HG02763 (cell line): Measurements from ENCODE around the gene FBXW8.
"Not testable (repeated sequence)": the region's sequence is repeated elsewhere in the genome, so short reads cannot be mapped to it uniquely, and the experiment has no call there.

Source experiments
- ATAC-seq: cut with Tn5 transposase; IDR thresholded peaks from one replicate; pipeline ENCODE4 v1.9.1; 2021; ENCODE audit warnings: mild to moderate bottlenecking, moderate library complexity; ENCODE audit not compliant: unreplicated experiment

FBXW8 gene

DNA sequence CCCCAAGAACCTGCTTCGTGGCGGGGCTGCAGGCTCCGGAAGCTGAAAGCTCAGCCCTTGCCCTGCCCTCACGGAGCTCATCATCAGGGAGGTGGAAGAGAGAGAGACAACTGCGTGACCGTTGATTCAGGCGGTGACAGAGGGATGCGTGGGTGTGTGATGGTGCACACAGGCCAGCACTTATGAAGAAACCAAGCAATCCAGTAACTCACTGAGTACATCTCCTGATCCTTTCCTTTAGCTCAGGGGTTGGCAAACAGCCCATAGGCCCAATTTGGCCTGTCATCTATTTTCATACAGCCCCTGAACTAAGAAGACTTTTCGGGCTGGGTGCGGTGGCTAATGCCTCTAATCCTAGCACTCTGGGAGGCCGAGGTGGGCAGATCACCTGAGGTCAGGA is 138.5 kb downstream of the FBXW8 start:
- ATAC-seq: no peak

- no peak for ATAC-seq
Observed at GRCh38 chr12:117050060-117050459, 139.3 kb downstream of the FBXW8 start.

DNA sequence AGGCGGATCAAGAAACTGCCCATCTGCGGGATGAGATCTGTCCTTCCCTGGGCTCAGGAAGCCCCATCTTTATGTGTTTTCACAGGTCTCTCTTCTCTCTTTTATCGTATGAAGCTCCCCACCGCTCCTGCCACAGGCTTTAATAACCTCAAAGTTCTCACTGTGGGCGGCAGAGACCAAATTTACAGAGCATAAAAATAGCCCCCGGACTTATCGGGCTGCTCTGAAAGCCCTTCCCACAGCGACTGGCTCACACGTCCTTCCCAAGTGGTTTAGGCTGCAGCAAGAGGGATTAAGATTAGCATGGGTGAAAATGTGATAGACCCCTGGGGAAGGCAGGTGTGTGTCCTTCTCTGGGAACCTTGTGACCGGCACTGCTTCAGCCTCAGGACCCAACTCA is 140.6 kb downstream of the FBXW8 start:
- ATAC-seq: no peak

GRCh38 chr12:117052386-117053049 is 141.8 kb downstream of the FBXW8 start:
- no peak for ATAC-seq

GRCh38 chr12:117053050-117053400 is 142.3 kb downstream of the FBXW8 start:
- no peak for ATAC-seq

DNA sequence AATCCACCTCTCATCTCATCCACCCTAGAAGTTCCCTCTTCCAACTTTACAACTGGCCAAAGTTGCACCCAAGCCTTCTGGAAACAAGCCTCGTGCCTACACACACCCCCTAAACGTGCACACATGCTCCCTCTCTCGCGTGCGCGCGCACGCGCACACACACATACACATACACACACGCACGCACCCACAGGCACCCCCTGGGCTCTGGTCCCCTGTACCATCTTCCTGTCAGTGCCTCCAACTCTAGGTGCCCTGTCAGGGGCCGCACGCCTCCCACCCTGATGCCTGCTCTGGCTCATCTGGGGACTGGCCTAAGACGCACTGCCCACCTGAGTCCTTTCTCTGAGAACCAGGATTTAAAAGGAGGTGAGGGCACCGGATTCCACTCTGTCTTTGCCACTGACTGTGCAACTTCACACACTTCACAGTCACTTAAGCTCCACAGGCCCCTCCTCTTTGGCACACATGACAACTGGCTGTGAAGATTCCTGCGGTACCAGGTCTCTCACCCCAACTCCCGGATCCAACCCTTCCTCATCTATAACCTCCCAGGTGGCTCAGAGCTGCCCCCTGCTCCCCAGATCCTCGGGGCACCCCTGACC is 142.9 kb downstream of the FBXW8 start:
- ATAC-seq: no peak

DNA sequence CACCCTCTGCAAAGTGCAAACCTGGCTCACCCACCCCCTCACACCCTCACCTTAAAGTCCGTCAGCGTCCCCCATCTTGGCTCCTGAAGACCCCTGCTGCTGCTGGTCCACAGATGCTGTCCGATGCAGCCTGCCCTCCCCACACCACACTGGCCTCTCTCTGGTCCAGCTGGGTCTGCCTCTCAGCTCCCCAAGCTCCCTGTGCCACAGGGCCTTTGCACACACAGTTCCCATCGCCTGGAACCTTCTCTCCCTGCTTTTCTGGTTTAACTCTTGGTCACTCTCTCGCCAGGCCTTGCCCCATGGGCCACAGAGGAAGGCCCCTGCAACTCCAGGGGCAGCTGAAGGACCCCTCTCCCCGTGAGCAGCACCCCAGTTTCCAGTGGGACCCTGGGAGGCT is 143.5 kb downstream of the FBXW8 start:
- ATAC-seq: no peak

GRCh38 chr12:117057626-117058025 is 146.9 kb downstream of the FBXW8 start:
- ATAC-seq: not testable (repeated sequence)

DNA sequence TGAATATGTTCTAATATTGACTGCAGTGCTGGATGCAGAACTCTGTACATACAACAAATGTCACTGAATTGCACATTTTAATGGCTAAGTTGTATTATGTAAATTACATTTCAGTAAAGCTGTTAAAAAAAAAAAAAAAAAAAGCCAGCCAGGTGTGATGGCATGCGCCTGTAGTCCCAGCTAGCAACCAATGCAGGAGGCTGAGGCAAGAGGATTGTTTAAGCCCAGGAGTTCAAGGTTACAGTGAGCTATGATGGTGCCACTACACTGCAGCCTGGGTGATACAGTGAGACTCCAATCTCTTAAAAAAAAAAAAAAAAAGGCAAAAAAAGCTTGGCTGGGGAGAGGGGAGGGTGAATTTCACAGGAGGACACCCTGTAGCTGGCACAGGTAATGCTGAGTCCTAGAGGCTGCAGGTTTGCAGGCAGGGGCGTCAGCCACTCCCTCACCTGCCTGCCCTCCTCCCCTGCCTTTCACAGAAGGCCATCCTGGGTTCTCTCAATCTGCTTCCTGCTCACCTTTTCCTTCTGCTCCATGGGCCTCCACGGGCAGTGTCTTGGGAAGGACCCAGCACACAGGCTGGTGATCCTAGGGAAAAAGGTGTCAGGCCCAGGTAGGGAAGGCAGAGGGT is 147.8 kb downstream of the FBXW8 start:
- no peak for ATAC-seq

DNA sequence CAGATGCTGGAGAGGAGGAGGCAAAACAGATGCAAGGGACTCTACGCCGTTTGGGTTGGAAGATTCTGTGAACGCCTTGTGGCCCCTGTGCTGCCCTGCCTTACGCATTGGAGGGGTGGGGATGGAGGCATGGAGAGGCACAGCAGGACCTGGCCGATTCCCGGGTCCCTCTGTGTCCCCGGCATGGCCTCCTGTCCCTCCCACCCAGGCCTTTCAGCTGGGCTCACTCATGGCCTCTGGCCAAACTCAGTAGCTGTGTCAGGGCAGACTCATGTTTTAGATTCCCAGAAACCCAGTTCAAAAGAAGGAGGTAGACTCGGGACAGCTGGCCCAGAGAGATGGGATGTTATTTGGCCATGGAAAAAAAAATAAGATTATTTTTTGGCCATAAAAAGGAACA is 148.4 kb downstream of the FBXW8 start:
- ATAC-seq: no peak

DNA sequence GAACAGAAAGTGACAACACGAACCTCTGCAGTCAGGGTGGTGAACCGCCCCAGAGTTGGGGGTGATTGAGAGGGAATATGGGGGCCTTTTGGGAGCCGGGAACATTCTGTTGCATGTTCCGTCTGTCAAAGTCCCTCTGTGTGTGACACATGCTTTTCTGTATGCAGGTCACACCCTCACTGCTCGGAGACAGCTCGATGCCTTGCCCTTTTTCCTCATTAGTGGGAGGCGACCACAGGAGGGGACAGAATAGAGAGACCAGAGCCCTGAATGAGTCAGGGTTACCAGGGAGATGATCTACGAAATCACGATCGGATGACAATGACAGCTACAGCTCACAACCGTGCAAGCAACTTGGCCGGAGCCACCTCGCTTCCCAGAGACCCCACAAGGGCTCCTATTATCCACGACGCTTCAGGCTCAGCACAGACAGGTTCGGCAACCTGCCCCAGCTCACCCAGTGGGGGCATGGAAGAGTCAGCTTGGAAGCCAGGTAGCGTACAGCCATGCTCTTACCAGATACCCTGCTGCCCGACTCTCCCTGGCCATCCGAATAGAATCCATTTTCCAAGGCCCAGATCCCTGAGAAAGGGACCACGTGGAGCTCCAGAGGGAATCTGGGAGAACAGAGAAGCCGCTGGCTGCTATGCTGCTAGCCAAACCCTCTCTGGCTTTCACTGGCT is 149.6 kb downstream of the FBXW8 start:
- no peak for ATAC-seq

GRCh38 chr12:117060929-117061305 is 150.2 kb downstream of the FBXW8 start:
- no peak for ATAC-seq

DNA sequence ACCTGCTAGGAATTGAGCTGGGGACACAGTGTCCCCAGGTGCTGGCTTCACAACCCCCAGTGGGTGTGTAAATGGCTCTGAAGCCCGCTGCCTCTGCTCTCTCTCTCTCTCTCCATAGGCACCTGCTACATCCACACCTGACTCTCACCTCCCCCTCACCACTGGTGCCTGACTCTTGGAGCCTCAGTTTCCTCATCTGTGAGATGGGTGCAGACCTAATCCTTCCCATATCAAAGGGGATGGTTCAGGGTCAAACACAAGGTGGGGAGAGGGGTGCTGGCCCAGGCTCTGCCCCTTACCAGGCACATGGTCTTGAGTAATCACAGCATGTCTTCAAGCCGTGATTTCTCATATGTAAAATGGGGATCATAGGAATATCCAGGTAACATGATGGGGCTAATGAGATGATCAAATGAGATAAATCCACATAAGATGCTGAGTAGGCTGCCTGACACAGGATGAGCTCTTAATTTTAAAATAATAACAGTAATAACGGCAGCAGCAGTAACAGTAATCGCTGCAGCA is 150.9 kb downstream of the FBXW8 start:
- ATAC-seq: no peak

GRCh38 chr12:117063162-117063911 is 152.6 kb downstream of the FBXW8 start:
- ATAC-seq: no peak

- ATAC-seq: no peak
Observed at GRCh38 chr12:117064049-117064448, 153.3 kb downstream of the FBXW8 start.

DNA sequence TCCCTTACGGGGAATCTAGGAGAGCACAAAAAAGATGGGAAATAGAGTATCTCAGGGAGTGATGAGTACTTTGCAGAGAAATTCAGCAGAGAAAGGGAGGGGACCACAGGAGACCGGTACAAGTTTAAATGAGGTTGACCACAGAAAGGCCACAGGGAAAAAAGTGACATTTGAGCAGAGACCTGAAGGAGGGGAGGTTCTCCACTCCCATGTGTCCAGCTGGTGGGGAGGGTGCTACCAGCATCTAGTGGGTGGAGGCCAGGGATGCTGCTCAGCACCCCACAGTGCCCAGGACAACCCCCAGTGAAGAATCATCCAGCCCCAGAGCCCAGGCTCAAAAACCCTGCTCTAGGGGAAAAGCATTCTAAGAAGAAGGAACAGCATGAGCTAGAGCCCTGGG is 153.8 kb downstream of the FBXW8 start:
- no peak for ATAC-seq

DNA sequence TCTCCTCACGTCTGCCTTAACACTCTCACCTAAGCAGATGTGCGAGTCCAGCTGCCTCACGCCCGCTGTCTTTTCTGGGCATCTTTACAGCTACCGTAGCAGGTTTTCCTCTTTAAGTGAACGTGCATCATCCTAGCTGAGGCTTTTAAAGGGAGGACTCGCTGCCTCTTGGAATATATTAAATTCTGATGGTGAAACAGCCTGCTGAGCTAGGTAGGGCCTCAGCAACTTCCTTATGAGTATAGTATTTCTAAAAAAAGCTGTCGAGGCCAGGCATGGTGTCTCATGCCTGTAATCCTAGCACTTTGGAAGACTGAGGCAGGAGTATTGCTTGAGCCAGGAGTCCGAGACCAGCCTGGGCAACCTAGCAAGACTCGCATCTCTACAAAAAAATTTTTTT is 156.3 kb downstream of the FBXW8 start:
- no peak for ATAC-seq

- ATAC-seq: no peak
Observed at GRCh38 chr12:117067638-117068037, 156.9 kb downstream of the FBXW8 start.

GRCh38 chr12:117068492-117068891 is 157.7 kb downstream of the FBXW8 start:
- no peak for ATAC-seq

GRCh38 chr12:117069101-117069797 is 158.5 kb downstream of the FBXW8 start:
- no peak for ATAC-seq
